ENCODE measurements around the gene HCN2.
"Not testable (repeated sequence)": the region's sequence is repeated elsewhere in the genome, so short reads cannot be mapped to it uniquely, and the experiment has no call there.

Gene HCN2

DNA sequence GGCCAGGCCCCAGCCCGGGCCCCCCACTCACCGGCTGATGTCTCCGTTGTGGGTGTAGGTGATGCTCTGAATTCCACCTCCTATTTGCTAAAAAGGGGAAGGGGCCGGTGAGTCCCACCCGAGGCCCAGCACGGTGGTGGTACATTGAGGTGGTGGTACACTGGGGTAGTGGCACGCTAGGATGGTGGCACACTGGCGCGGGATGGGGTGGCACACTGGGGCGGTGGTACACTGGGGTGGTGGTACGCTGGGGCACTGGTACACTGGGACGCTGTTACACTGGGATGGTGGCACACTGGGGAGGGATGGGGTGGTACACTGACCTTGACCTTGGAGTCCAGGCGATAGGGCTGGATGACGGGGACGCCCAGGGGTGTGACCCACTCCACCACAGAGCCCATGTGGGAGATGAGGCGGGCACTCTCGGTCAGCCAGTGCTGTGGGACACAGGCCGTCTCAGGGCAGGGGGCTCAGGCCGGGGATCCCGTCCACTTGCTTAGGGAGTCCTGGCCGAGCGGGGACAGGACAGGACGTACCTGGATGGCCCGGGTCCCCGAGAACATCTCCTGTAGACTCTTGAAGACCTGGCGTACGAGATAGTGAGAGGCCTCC, 29.1 kb downstream of the HCN2 start:
- peaks cover 70 to 75% of the 10 kb centered on the region in 2 experiments for H3K36me3 ChIP-seq (ENCODE audit: control insufficient read depth in 1 of 2, insufficient read depth in 2 of 2, low read length in 2 of 2)
- no peak overlapping the region for H4K8ac ChIP-seq (ENCODE audit: low read depth, low read length)
- no peak overlapping the region for H2BK120ac ChIP-seq (ENCODE audit: insufficient read depth, low read length, poor library complexity)
- WGBS (ENCODE audit: extremely low coverage, insufficient coverage, insufficient read length): no CpG with 5 or more reads among the region's 27 CpGs
- no peak overlapping the region for H3K14ac ChIP-seq (ENCODE audit: low read length)
- no peak overlapping the region for H3K27ac ChIP-seq (ENCODE audit: low read depth, low read length)
- H3K4me3 ChIP-seq (ENCODE audit: low read depth, low read length): no peak overlapping the region
- H3K9ac ChIP-seq (ENCODE audit: low read length): no peak overlapping the region
- no peak overlapping the region for H2AK5ac ChIP-seq (ENCODE audit: low read length)
- no peak overlapping the region for H4K91ac ChIP-seq (ENCODE audit: low read depth, low read length)
- H3K4me1 ChIP-seq (ENCODE audit: control insufficient read depth in 1 of 2, insufficient read depth in 2 of 2, low read length in 2 of 2): no peaks in the 10 kb centered on the region
- no peaks in the 10 kb centered on the region for H3K27me3 ChIP-seq (ENCODE audit: insufficient read depth, low read length)
- no peaks in the 10 kb centered on the region for H3K79me2 ChIP-seq (ENCODE audit: control insufficient read depth, insufficient read depth, low read length, poor library complexity)
- H3K18ac ChIP-seq (ENCODE audit: low read length): no peak overlapping the region
- no peak overlapping the region for H2BK5ac ChIP-seq (ENCODE audit: low read depth, low read length, poor library complexity)
- peaks cover 4% of the 10 kb centered on the region for H3K9me3 ChIP-seq (ENCODE audit: insufficient read depth, low read depth, low read length)
- H2BK12ac ChIP-seq (ENCODE audit: low read length): no peak overlapping the region
- H3K4ac ChIP-seq (ENCODE audit: low read depth, low read length): no peak overlapping the region
- no peak for DNase-seq
- no peak overlapping the region for H2AFZ ChIP-seq (ENCODE audit: insufficient read depth, low read length, poor library complexity)
- no peak overlapping the region for H4K12ac ChIP-seq (ENCODE audit: low read depth, low read length)
- no peaks in the 10 kb centered on the region for H3K79me1 ChIP-seq (ENCODE audit: low read length)
- H3K4me2 ChIP-seq (ENCODE audit: low read length): no peak overlapping the region
- no peak overlapping the region for H3K23ac ChIP-seq (ENCODE audit: low read length)

DNA sequence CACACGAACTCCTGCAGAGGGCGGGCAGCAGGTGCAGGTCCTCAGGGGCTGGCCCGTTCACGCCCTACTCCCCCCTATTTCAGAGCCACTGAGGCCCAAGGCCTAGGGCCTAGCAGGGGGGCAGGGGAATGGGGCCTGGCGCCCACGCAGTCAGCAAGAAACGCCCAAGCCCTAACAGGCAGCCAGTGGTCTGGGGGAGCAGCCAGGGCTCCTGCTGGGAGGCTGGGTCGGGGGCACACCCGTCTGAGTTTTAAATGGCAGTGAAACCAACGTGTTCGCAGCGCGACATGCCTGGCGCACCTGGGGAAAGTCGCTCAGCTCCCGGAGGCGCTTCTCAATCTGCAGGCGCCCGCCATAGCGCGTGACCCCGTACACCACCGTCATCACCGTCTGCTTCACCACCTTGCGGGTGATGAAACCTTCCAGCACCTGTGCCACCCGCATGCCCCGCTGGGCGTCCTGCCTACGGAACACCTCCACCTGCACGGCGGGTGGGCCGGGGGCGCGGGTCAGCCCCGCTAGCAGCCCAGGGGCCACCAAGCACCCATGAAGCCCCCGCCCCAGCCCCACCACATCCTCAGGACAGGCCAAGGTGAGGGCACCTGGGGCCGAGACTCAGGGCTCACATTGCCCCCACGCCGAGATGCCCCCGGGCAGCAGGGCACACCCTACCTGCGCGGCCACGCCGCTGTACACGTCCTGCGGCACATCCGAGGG, 29.8 kb downstream of the HCN2 start:
- Histone ChIP-seq H2AK5ac (ENCODE audit: low read length) (no peak overlapping the region), H4K8ac (ENCODE audit: low read depth, low read length) (no peak overlapping the region), H4K91ac (ENCODE audit: low read depth, low read length) (no peak overlapping the region), H3K36me3 (ENCODE audit: control insufficient read depth in 1 of 2, insufficient read depth in 2 of 2, low read length in 2 of 2) (peaks cover 72 to 73% of the 10 kb centered on the region in 2 experiments), H3K4ac (ENCODE audit: low read depth, low read length) (no peak overlapping the region), H2AFZ (ENCODE audit: insufficient read depth, low read length, poor library complexity) (no peak overlapping the region), H3K9ac (ENCODE audit: low read length) (no peak overlapping the region), H3K14ac (ENCODE audit: low read length) (no peak overlapping the region), H4K12ac (ENCODE audit: low read depth, low read length) (no peak overlapping the region), H3K18ac (ENCODE audit: low read length) (no peak overlapping the region), H3K9me3 (ENCODE audit: insufficient read depth, low read depth, low read length) (peaks cover 3% of the 10 kb centered on the region), H3K23ac (ENCODE audit: low read length) (no peak overlapping the region), H3K27me3 (ENCODE audit: insufficient read depth, low read length) (no peaks in the 10 kb centered on the region), H3K4me2 (ENCODE audit: low read length) (no peak overlapping the region), H2BK5ac (ENCODE audit: low read depth, low read length, poor library complexity) (no peak overlapping the region), H3K27ac (ENCODE audit: low read depth, low read length) (no peak overlapping the region), H2BK12ac (ENCODE audit: low read length) (no peak overlapping the region), H3K4me3 (ENCODE audit: low read depth, low read length) (no peak overlapping the region), H3K79me1 (ENCODE audit: low read length) (no peaks in the 10 kb centered on the region), H3K4me1 (ENCODE audit: control insufficient read depth in 1 of 2, insufficient read depth in 2 of 2, low read length in 2 of 2) (no peaks in the 10 kb centered on the region), H3K79me2 (ENCODE audit: control insufficient read depth, insufficient read depth, low read length, poor library complexity) (no peaks in the 10 kb centered on the region), H2BK120ac (ENCODE audit: insufficient read depth, low read length, poor library complexity) (no peak overlapping the region)
- no peak for DNase-seq
- WGBS (ENCODE audit: extremely low coverage, insufficient coverage, insufficient read length): no CpG with 5 or more reads among the region's 47 CpGs

DNA sequence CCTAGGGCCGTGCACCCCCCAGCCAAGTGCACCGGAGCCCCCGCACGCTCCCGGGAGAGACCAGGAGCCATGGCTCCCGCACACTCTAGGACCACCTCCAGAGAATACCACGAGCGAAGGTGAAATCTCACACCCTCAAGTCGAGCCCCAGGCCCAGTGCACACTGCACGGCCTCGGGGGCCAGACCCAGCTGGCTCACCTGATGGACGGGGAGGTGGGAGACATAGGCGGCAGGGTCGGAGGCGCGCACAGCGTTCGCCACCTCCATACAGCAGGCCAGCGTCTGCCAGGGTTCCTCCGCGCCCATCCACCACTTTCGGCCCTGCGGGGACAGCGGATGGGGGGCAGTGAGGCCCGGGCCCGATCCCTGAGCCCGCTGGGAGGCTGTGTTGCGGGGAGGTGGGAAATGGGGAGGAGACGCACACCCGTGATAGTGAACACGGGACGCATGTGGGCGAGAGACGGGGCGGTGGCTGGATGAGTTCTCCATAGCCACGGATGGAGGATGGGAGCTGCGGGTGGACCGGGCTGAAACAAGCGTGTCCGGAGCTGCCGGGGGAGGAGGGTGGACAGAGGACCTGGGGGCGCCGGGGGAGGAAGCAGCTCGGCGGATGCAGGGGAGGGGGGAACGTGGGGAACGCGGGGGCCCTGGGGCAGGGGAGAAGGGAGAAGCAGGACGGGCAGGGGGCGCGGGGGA, 30.6 kb downstream of the HCN2 start:
- H3K27me3 ChIP-seq (ENCODE audit: insufficient read depth, low read length): no peaks in the 10 kb centered on the region
- no peak overlapping the region for H3K4me2 ChIP-seq (ENCODE audit: low read length)
- no peak overlapping the region for H2AFZ ChIP-seq (ENCODE audit: insufficient read depth, low read length, poor library complexity)
- no peak overlapping the region for H2AK5ac ChIP-seq (ENCODE audit: low read length)
- H2BK12ac ChIP-seq (ENCODE audit: low read length): no peak overlapping the region
- H3K4ac ChIP-seq (ENCODE audit: low read depth, low read length): no peak overlapping the region
- no peak overlapping the region for H3K4me3 ChIP-seq (ENCODE audit: low read depth, low read length)
- H2BK5ac ChIP-seq (ENCODE audit: low read depth, low read length, poor library complexity): no peak overlapping the region
- H3K23ac ChIP-seq (ENCODE audit: low read length): no peak overlapping the region
- no peak overlapping the region for H2BK120ac ChIP-seq (ENCODE audit: insufficient read depth, low read length, poor library complexity)
- H3K27ac ChIP-seq (ENCODE audit: low read depth, low read length): no peak overlapping the region
- H3K4me1 ChIP-seq (ENCODE audit: control insufficient read depth in 1 of 2, insufficient read depth in 2 of 2, low read length in 2 of 2): no peaks in the 10 kb centered on the region
- no peak overlapping the region for H4K12ac ChIP-seq (ENCODE audit: low read depth, low read length)
- peaks cover 74 to 75% of the 10 kb centered on the region in 2 experiments for H3K36me3 ChIP-seq (ENCODE audit: control insufficient read depth in 1 of 2, insufficient read depth in 2 of 2, low read length in 2 of 2)
- H3K79me2 ChIP-seq (ENCODE audit: control insufficient read depth, insufficient read depth, low read length, poor library complexity): no peaks in the 10 kb centered on the region
- no peak overlapping the region for H4K91ac ChIP-seq (ENCODE audit: low read depth, low read length)
- no peak overlapping the region for H3K9ac ChIP-seq (ENCODE audit: low read length)
- H3K9me3 ChIP-seq (ENCODE audit: insufficient read depth, low read depth, low read length): peaks cover 3% of the 10 kb centered on the region
- no peak for DNase-seq
- H3K18ac ChIP-seq (ENCODE audit: low read length): no peak overlapping the region
- H3K14ac ChIP-seq (ENCODE audit: low read length): no peak overlapping the region
- H3K79me1 ChIP-seq (ENCODE audit: low read length): no peaks in the 10 kb centered on the region
- no peak overlapping the region for H4K8ac ChIP-seq (ENCODE audit: low read depth, low read length)
- WGBS (ENCODE audit: extremely low coverage, insufficient coverage, insufficient read length): no CpG with 5 or more reads among the region's 51 CpGs

DNA sequence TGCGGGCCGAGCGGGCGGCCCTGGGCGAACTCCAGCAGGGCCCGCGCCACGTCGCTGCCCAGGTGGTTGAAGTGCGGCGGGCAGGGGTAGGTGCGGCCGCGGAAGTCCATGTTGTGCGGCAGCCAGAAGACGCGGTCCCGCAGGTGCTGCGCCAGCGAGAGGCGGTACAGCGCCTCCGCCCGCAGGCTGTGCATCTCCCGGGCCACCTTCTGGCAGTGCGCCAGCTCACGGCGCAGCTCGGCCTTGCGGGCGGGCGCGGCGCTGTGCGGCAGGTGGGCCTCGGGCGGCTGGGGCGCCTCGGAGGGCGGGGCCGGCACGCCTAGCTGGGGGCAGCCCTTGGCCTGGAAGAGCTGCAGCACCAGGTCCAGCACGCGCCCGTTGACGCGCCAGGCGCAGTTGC, 31.5 kb downstream of the HCN2 start:
- H4K91ac ChIP-seq (ENCODE audit: low read depth, low read length); H3K4me1 ChIP-seq (ENCODE audit: control insufficient read depth in 1 of 2, insufficient read depth in 2 of 2, low read length in 2 of 2); H2BK120ac ChIP-seq (ENCODE audit: insufficient read depth, low read length, poor library complexity); H3K9ac ChIP-seq (ENCODE audit: low read length); H3K23ac ChIP-seq (ENCODE audit: low read length); H4K12ac ChIP-seq (ENCODE audit: low read depth, low read length); H3K4me3 ChIP-seq (ENCODE audit: low read depth, low read length); H2BK5ac ChIP-seq (ENCODE audit: low read depth, low read length, poor library complexity); H3K27ac ChIP-seq (ENCODE audit: low read depth, low read length); H3K9me3 ChIP-seq (ENCODE audit: insufficient read depth, low read depth, low read length); H3K14ac ChIP-seq (ENCODE audit: low read length); H4K8ac ChIP-seq (ENCODE audit: low read depth, low read length); H2BK12ac ChIP-seq (ENCODE audit: low read length); H3K79me2 ChIP-seq (ENCODE audit: control insufficient read depth, insufficient read depth, low read length, poor library complexity); H2AFZ ChIP-seq (ENCODE audit: insufficient read depth, low read length, poor library complexity); H2AK5ac ChIP-seq (ENCODE audit: low read length); H3K27me3 ChIP-seq (ENCODE audit: insufficient read depth, low read length); H3K18ac ChIP-seq (ENCODE audit: low read length); H3K79me1 ChIP-seq (ENCODE audit: low read length); H3K4me2 ChIP-seq (ENCODE audit: low read length); H3K4ac ChIP-seq (ENCODE audit: low read depth, low read length); DNase-seq: not testable (repeated sequence)
- peaks cover 77% of the 10 kb centered on the region in 2 experiments for H3K36me3 ChIP-seq (ENCODE audit: control insufficient read depth in 1 of 2, insufficient read depth in 2 of 2, low read length in 2 of 2)
- no CpG with 5 or more reads among the region's 48 CpGs for WGBS (ENCODE audit: extremely low coverage, insufficient coverage, insufficient read length)

Data from trophoblast cell (in vitro differentiated cells and primary cell).